ENCODE measurements around the gene GATAD2A. TPM values are rescaled to one million over a fixed set of nuclear protein-coding genes. Genes with fewer than 3 reads are reported as not detected.

GATAD2A gene
- total RNA-seq, 1 donor from 2014 or later = 135 TPM

Other genes starting within 250 kb of the GATAD2A start
- gene MEF2B, start 235.4 kb upstream of the GATAD2A start, total RNA-seq = 2.8 and 4.2 TPM in 2 replicates
- gene BORCS8, start 213.5 kb upstream of the GATAD2A start, total RNA-seq = 33.5 and 38.4 TPM in 2 replicates
- 113 and 123 TPM in 2 replicates for gene RFXANK, start 213.4 kb upstream of the GATAD2A start, total RNA-seq
- gene NR2C2AP, start 202.3 kb upstream of the GATAD2A start, total RNA-seq = 28.0 and 30.8 TPM in 2 replicates
- 0.05 TPM in 1 of 2 replicates, not detected in the other for gene NCAN, start 193.7 kb upstream of the GATAD2A start, total RNA-seq
- not detected in 2 replicates for gene TM6SF2, start 132.4 kb upstream of the GATAD2A start, total RNA-seq
- 78.7 and 87.1 TPM in 2 replicates for gene SUGP1, start 85.2 kb upstream of the GATAD2A start, total RNA-seq
- 100 TPM in 2 replicates for gene MAU2, start 84.8 kb upstream of the GATAD2A start, total RNA-seq
- 3.1 and 3.6 TPM in 2 replicates for gene TSSK6, start 109.9 kb downstream of the GATAD2A start, total RNA-seq
- 359 and 389 TPM in 2 replicates for gene NDUFA13, start 110.5 kb downstream of the GATAD2A start, total RNA-seq
- 11.7 and 11.8 TPM in 2 replicates for gene YJEFN3, start 123.2 kb downstream of the GATAD2A start, total RNA-seq
- gene CILP2, start 132.6 kb downstream of the GATAD2A start, total RNA-seq = 0.17 and 0.20 TPM in 2 replicates
- gene PBX4, start 213.0 kb downstream of the GATAD2A start, total RNA-seq = 68.2 and 72.1 TPM in 2 replicates
- gene LPAR2, start 222.5 kb downstream of the GATAD2A start, total RNA-seq = 62.6 and 66.9 TPM in 2 replicates
- 115 and 118 TPM in 2 replicates for gene GMIP, start 238.0 kb downstream of the GATAD2A start, total RNA-seq